HepG2 (cell line): ENCODE results near the gene PSMA7. TPM values are rescaled to one million over a fixed set of nuclear protein-coding genes. Genes with fewer than 3 reads are reported as not detected.

ENCODE experiments used
- CHD4 ChIP-seq: fragments of 200-600 bp; sonication (generic); IDR thresholded peaks from 2 replicates; pipeline ENCODE4 v1.7.0; 2017; ENCODE audit warnings: mild to moderate bottlenecking, low read length, borderline replicate concordance
- DZIP1 ChIP-seq: sonication (generic); formaldehyde crosslinking; IDR thresholded peaks from 2 replicates; pipeline ENCODE4 v1.5.0; 2020; ENCODE audit warnings: mild to moderate bottlenecking, missing genetic modification reagents
- EHMT2 ChIP-seq: fragments of 200-600 bp; sonication (generic); IDR thresholded peaks from 2 replicates; pipeline ENCODE4 v1.7.0; 2017; ENCODE audit warnings: antibody characterized with exemption, low read depth, low read length, borderline replicate concordance
- KDM4B ChIP-seq: sonication (generic); formaldehyde crosslinking; IDR thresholded peaks from 2 replicates; pipeline ENCODE4 v1.4.0; 2020; ENCODE audit warnings: missing genetic modification reagents
- NCOA2 ChIP-seq: sonication (generic); formaldehyde crosslinking; IDR thresholded peaks from 2 replicates; pipeline ENCODE4 v1.8.0; 2022; ENCODE audit warnings: inconsistent platforms
- POGK ChIP-seq: sonication (generic); formaldehyde crosslinking; conservative IDR thresholded peaks from 2 replicates; pipeline ENCODE4 v1.8.0; 2022; ENCODE audit warnings: mild to moderate bottlenecking, moderate library complexity, missing genetic modification reagents
- SNAI1 ChIP-seq: sonication (generic); formaldehyde crosslinking; IDR thresholded peaks from 2 replicates; pipeline ENCODE4 v1.5.0; 2020; ENCODE audit warnings: mild to moderate bottlenecking, missing genetic modification reagents, borderline replicate concordance
- THAP9 ChIP-seq: sonication (generic); formaldehyde crosslinking; IDR thresholded peaks from 2 replicates; pipeline ENCODE4; 2020; ENCODE audit warnings: missing genetic modification reagents, mild to moderate bottlenecking, borderline replicate concordance
- THYN1 ChIP-seq: sonication (generic); formaldehyde crosslinking; IDR thresholded peaks from 2 replicates; pipeline ENCODE4 v1.8.1; 2023; ENCODE audit warnings: low read depth, mild to moderate bottlenecking, moderate library complexity, missing genetic modification reagents, borderline replicate concordance
- ZSCAN31 ChIP-seq: sonication (generic); formaldehyde crosslinking; IDR thresholded peaks from 2 replicates; pipeline ENCODE4 v1.5.0; 2020; ENCODE audit warnings: low read depth, mild to moderate bottlenecking, missing genetic modification reagents
- polyA plus RNA-seq, 8 experiments: library from polyadenylated mRNA; depleted of rRNA in 3 of 8; stranded (reverse) in 7 of 8; unstranded in 1 of 8; fragments of >200 nt; fragmentation: Illumina TruSeq in 4 of 8; extraction: Trizol in 4 of 8; gene quantifications; 2 replicates each; pipeline versions ENCODE4 v1.2.1 to v1.2.3, GENCODE V29; 2011 to 2016; ENCODE audit warnings: low read depth in 4 of 8, missing spikeins in 1 of 8, mixed read lengths in 1 of 8; ENCODE audit not compliant: insufficient read depth in 1 of 8
- total RNA-seq, 5 experiments: library from RNA; depleted of rRNA; stranded (reverse); fragments of >200 nt; fragmentation: Illumina TruSeq; extraction: Trizol; gene quantifications; 2 replicates each; pipeline ENCODE4 v1.2.3, GENCODE V29; 2016; ENCODE audit warnings: low read depth in 1 of 5
- TF ChIP-seq, protein P1 (sequence below): sonication (generic); formaldehyde crosslinking; IDR thresholded peaks from 2 replicates; pipeline ENCODE4 v1.5.1; 2020; ENCODE audit warnings: missing genetic modification reagents, mild to moderate bottlenecking, borderline replicate concordance
- TF ChIP-seq, protein P2 (sequence below): sonication (generic); formaldehyde crosslinking; IDR thresholded peaks from 2 replicates; pipeline ENCODE4 v1.4.0; 2020; ENCODE audit warnings: missing genetic modification reagents

The PSMA7 gene
- total and polyA plus RNA-seq, 2 of the 13 experiments (the other 11 are each of a cell fraction or from before 2014, with no cell fraction given) = 531 to 631 TPM

DNA sequence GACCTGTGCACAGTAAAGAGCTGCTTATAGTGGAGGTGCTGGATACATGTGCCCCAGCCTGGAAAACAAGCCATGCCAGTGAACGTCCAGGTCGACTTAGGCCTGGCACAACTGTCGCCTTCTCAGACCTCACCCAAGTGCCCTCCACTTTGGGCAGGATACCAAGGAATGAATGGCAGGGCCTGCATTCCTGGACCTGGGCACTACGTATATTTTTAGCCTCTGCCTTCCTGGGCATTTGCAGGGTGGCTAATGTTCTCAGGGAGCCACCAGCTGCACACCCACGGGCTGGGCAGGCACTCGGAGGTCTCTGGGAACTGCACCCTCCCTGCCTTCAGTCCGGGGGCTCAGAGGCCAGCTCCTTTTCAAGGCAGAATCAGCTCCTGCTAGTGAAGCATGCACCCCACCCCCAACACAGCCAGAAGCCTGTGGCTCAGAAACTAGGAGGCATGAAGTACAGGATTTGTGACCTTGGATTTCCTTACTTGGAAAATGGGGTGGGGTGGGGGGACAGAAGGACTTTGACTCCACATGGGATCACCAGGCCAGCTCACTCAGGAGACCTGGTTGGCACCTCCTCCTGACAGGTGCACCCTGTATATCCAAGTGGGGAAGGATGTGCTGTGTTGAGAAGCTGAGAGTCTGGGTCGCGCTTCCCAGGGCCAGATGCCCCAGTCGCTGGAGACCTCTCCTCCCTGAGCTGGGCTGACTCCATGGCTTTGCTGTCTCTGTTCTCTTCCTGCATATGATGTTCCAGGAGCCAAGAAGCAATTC is 23.4 kb downstream of the PSMA7 start (continued):
- no peak; the same call in 1 of the 2 replicates for TF ChIP-seq THAP9 (CRISPR knock-in tag)
- no peak for TF ChIP-seq DZIP1 (CRISPR knock-in tag)
- TF ChIP-seq THYN1 = no peak
- TF ChIP-seq, protein P1, sequence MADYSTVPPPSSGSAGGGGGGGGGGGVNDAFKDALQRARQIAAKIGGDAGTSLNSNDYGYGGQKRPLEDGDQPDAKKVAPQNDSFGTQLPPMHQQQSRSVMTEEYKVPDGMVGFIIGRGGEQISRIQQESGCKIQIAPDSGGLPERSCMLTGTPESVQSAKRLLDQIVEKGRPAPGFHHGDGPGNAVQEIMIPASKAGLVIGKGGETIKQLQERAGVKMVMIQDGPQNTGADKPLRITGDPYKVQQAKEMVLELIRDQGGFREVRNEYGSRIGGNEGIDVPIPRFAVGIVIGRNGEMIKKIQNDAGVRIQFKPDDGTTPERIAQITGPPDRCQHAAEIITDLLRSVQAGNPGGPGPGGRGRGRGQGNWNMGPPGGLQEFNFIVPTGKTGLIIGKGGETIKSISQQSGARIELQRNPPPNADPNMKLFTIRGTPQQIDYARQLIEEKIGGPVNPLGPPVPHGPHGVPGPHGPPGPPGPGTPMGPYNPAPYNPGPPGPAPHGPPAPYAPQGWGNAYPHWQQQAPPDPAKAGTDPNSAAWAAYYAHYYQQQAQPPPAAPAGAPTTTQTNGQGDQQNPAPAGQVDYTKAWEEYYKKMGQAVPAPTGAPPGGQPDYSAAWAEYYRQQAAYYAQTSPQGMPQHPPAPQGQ (CRISPR knock-in tag) = peak; percentile 78; the same call in 1 of the 2 replicates
- TF ChIP-seq, protein P2, sequence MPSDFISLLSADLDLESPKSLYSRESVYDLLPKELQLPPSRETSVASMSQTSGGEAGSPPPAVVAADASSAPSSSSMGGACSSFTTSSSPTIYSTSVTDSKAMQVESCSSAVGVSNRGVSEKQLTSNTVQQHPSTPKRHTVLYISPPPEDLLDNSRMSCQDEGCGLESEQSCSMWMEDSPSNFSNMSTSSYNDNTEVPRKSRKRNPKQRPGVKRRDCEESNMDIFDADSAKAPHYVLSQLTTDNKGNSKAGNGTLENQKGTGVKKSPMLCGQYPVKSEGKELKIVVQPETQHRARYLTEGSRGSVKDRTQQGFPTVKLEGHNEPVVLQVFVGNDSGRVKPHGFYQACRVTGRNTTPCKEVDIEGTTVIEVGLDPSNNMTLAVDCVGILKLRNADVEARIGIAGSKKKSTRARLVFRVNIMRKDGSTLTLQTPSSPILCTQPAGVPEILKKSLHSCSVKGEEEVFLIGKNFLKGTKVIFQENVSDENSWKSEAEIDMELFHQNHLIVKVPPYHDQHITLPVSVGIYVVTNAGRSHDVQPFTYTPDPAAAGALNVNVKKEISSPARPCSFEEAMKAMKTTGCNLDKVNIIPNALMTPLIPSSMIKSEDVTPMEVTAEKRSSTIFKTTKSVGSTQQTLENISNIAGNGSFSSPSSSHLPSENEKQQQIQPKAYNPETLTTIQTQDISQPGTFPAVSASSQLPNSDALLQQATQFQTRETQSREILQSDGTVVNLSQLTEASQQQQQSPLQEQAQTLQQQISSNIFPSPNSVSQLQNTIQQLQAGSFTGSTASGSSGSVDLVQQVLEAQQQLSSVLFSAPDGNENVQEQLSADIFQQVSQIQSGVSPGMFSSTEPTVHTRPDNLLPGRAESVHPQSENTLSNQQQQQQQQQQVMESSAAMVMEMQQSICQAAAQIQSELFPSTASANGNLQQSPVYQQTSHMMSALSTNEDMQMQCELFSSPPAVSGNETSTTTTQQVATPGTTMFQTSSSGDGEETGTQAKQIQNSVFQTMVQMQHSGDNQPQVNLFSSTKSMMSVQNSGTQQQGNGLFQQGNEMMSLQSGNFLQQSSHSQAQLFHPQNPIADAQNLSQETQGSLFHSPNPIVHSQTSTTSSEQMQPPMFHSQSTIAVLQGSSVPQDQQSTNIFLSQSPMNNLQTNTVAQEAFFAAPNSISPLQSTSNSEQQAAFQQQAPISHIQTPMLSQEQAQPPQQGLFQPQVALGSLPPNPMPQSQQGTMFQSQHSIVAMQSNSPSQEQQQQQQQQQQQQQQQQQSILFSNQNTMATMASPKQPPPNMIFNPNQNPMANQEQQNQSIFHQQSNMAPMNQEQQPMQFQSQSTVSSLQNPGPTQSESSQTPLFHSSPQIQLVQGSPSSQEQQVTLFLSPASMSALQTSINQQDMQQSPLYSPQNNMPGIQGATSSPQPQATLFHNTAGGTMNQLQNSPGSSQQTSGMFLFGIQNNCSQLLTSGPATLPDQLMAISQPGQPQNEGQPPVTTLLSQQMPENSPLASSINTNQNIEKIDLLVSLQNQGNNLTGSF (CRISPR knock-in tag) = no peak
- TF ChIP-seq KDM4B = no peak
- peak; percentile 56; the same call in 1 of the 2 replicates for TF ChIP-seq CHD4
- TF ChIP-seq EHMT2 = 0 out of 2 replicates have a peak, but pooled peaks have one; percentile 23
- TF ChIP-seq SNAI1 = peak; percentile 98
- TF ChIP-seq POGK (CRISPR knock-in tag) = 0 out of 2 replicates have a peak, but pooled peaks have one; percentile 55
- TF ChIP-seq ZSCAN31 = no peak
- peak; percentile 44; the same call in 1 of the 2 replicates for TF ChIP-seq NCOA2 (CRISPR knock-in tag)
